ENCODE measurements around the gene ABHD2.
"Not testable (repeated sequence)": the region's sequence is repeated elsewhere in the genome, so short reads cannot be mapped to it uniquely, and the experiment has no call there.

ABHD2 gene

GRCh38 chr15:89085933-89086332, 2.3 kb upstream of the ABHD2 start:
- H3K4me1 Mint-ChIP-seq, result peaks cover 18% of the 10 kb centered on the region
- not testable (repeated sequence) for H3K27me3 Mint-ChIP-seq; H3K9me3 Mint-ChIP-seq; ATAC-seq (ENCODE audit: low read depth); H3K27ac Mint-ChIP-seq; H3K36me3 Mint-ChIP-seq; DNase-seq (ENCODE audit: low spot score in 2 of 2); H3K4me3 Mint-ChIP-seq

GRCh38 chr15:89086390-89086789, 1.9 kb upstream of the ABHD2 start:
- not testable (repeated sequence) for H3K27me3 Mint-ChIP-seq, H3K36me3 Mint-ChIP-seq, H3K27ac Mint-ChIP-seq

GRCh38 chr15:89087161-89087829, 961 bp upstream of the ABHD2 start:
- H3K36me3 Mint-ChIP-seq, result no peaks in the 10 kb centered on the region
- no peak for ATAC-seq (ENCODE audit: low read depth)
- H3K4me1 Mint-ChIP-seq, result peaks cover 28% of the 10 kb centered on the region
- H3K27ac Mint-ChIP-seq, result no peak overlapping the region
- H3K9me3 Mint-ChIP-seq, result no peaks in the 10 kb centered on the region
- H3K4me3 Mint-ChIP-seq, result no peak overlapping the region
- H3K27me3 Mint-ChIP-seq, result no peaks in the 10 kb centered on the region
- no peak for DNase-seq (ENCODE audit: low spot score in 2 of 2)

More at GRCh38 chr15:89086390-89086789, 1.9 kb upstream of the ABHD2 start:
- DNase-seq (ENCODE audit: low spot score in 2 of 2); H3K4me3 Mint-ChIP-seq; ATAC-seq (ENCODE audit: low read depth); H3K9me3 Mint-ChIP-seq: not testable (repeated sequence)
- peaks cover 23% of the 10 kb centered on the region for H3K4me1 Mint-ChIP-seq

- H3K27me3 Mint-ChIP-seq, result no peaks in the 10 kb centered on the region
- H3K36me3 Mint-ChIP-seq, result no peaks in the 10 kb centered on the region
- H3K27ac Mint-ChIP-seq, result no peak overlapping the region
- no peak for DNase-seq (ENCODE audit: low spot score in 2 of 2)
- no peak overlapping the region for H3K4me3 Mint-ChIP-seq
- peak; percentile 1 for ATAC-seq (ENCODE audit: low read depth)
- no peaks in the 10 kb centered on the region for H3K9me3 Mint-ChIP-seq
- H3K4me1 Mint-ChIP-seq, result peaks cover 28% of the 10 kb centered on the region
Observed at GRCh38 chr15:89088605-89089315, 504 bp downstream of the ABHD2 start.

GRCh38 chr15:89089316-89090230, 1.3 kb downstream of the ABHD2 start:
- Mint-ChIP-seq H3K9me3 (no peaks in the 10 kb centered on the region), H3K27ac (peak overlapping the region; percentile 97), H3K4me1 (peaks cover 28% of the 10 kb centered on the region), H3K27me3 (no peaks in the 10 kb centered on the region), H3K4me3 (peak overlapping the region; percentile 2), H3K36me3 (no peaks in the 10 kb centered on the region)
- no peak for DNase-seq (ENCODE audit: low spot score in 2 of 2)
- no peak for ATAC-seq (ENCODE audit: low read depth)

- H3K27me3 Mint-ChIP-seq, result no peaks in the 10 kb centered on the region
- DNase-seq (ENCODE audit: low spot score in 2 of 2), result peak; percentile 19 to 35
- peak overlapping the region; percentile 97 for H3K27ac Mint-ChIP-seq
- peak overlapping the region; percentile 86 for H3K4me3 Mint-ChIP-seq
- peaks cover 30% of the 10 kb centered on the region for H3K4me1 Mint-ChIP-seq
- H3K9me3 Mint-ChIP-seq, result no peaks in the 10 kb centered on the region
- peaks cover 4% of the 10 kb centered on the region for H3K36me3 Mint-ChIP-seq
- ATAC-seq (ENCODE audit: low read depth), result peak; percentile 35
Observed at GRCh38 chr15:89090791-89091626, 2.8 kb downstream of the ABHD2 start.

- no peaks in the 10 kb centered on the region for H3K27me3 Mint-ChIP-seq
- ATAC-seq (ENCODE audit: low read depth) (no peak), DNase-seq (ENCODE audit: low spot score in 2 of 2) (no peak)
- peaks cover 4% of the 10 kb centered on the region for H3K36me3 Mint-ChIP-seq
- H3K4me3 Mint-ChIP-seq, result peak overlapping the region; percentile 86
- H3K27ac Mint-ChIP-seq, result peak overlapping the region; percentile 97
- no peaks in the 10 kb centered on the region for H3K9me3 Mint-ChIP-seq
- peaks cover 34% of the 10 kb centered on the region for H3K4me1 Mint-ChIP-seq
Observed at GRCh38 chr15:89091627-89092220, 3.5 kb downstream of the ABHD2 start.

GRCh38 chr15:89093509-89093908, 5.3 kb downstream of the ABHD2 start:
- Mint-ChIP-seq H3K27ac (no peak overlapping the region), H3K4me3 (no peak overlapping the region), H3K27me3 (no peaks in the 10 kb centered on the region), H3K9me3 (no peaks in the 10 kb centered on the region), H3K4me1 (peaks cover 37% of the 10 kb centered on the region), H3K36me3 (peaks cover 7% of the 10 kb centered on the region)
- ATAC-seq (ENCODE audit: low read depth) (no peak), DNase-seq (ENCODE audit: low spot score in 2 of 2) (no peak)

GRCh38 chr15:89095073-89095472, 6.8 kb downstream of the ABHD2 start:
- H3K9me3 Mint-ChIP-seq, result no peaks in the 10 kb centered on the region
- DNase-seq (ENCODE audit: low spot score in 2 of 2) (no peak), ATAC-seq (ENCODE audit: low read depth) (no peak)
- peaks cover 26% of the 10 kb centered on the region for H3K4me1 Mint-ChIP-seq
- H3K27me3 Mint-ChIP-seq, result no peaks in the 10 kb centered on the region
- H3K4me3 Mint-ChIP-seq, result no peak overlapping the region
- H3K27ac Mint-ChIP-seq, result no peak overlapping the region
- H3K36me3 Mint-ChIP-seq, result peaks cover 9% of the 10 kb centered on the region

GRCh38 chr15:89095556-89095955, 7.3 kb downstream of the ABHD2 start:
- Mint-ChIP-seq H3K4me3 (no peak overlapping the region), H3K27me3 (no peaks in the 10 kb centered on the region), H3K36me3 (peaks cover 9% of the 10 kb centered on the region), H3K4me1 (peaks cover 22% of the 10 kb centered on the region), H3K27ac (no peak overlapping the region), H3K9me3 (no peaks in the 10 kb centered on the region)
- ATAC-seq (ENCODE audit: low read depth) (no peak), DNase-seq (ENCODE audit: low spot score in 2 of 2) (no peak)

- Mint-ChIP-seq H3K4me3 (no peak overlapping the region), H3K36me3 (peaks cover 9% of the 10 kb centered on the region), H3K4me1 (peaks cover 13% of the 10 kb centered on the region), H3K27me3 (no peaks in the 10 kb centered on the region), H3K9me3 (no peaks in the 10 kb centered on the region), H3K27ac (no peak overlapping the region)
- no peak for ATAC-seq (ENCODE audit: low read depth)
- no peak for DNase-seq (ENCODE audit: low spot score in 2 of 2)
Observed at GRCh38 chr15:89096664-89097063, 8.4 kb downstream of the ABHD2 start.

GRCh38 chr15:89097313-89097712, 9.1 kb downstream of the ABHD2 start:
- peaks cover 13% of the 10 kb centered on the region for H3K4me1 Mint-ChIP-seq
- H3K4me3 Mint-ChIP-seq, result no peak overlapping the region
- no peak for ATAC-seq (ENCODE audit: low read depth)
- H3K36me3 Mint-ChIP-seq, result peaks cover 12% of the 10 kb centered on the region
- no peak for DNase-seq (ENCODE audit: low spot score in 2 of 2)
- no peaks in the 10 kb centered on the region for H3K27me3 Mint-ChIP-seq
- no peaks in the 10 kb centered on the region for H3K9me3 Mint-ChIP-seq
- no peak overlapping the region for H3K27ac Mint-ChIP-seq

- no peak for ATAC-seq (ENCODE audit: low read depth)
- DNase-seq (ENCODE audit: low spot score in 2 of 2), result no peak
- Mint-ChIP-seq H3K27ac (no peak overlapping the region), H3K9me3 (no peaks in the 10 kb centered on the region), H3K36me3 (peaks cover 14% of the 10 kb centered on the region), H3K27me3 (no peaks in the 10 kb centered on the region), H3K4me1 (peaks cover 13% of the 10 kb centered on the region), H3K4me3 (no peak overlapping the region)
Observed at GRCh38 chr15:89098281-89098680, 10.0 kb downstream of the ABHD2 start.

Measured in memory B cell (primary cell).